ENCODE measurements around the gene PLXDC2.

PLXDC2 gene

DNA sequence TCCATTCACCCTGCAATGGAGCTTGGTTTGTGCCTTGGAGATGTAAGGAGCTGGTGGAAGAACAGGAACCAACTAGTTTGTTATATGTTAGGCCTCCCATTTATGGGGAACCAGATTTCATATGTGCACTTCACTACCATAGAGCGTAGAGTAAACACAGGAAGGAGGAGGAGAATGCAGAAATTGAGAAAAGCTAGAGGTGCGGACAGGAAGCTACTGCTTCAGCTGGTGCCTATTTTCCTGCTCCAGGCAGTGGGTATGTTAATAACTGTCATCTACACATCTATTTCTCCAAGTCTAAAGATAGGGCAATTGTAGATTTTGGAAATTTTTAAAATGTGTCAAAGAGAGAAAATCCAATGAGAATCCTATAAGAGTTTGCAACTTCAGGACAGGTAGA, 482.2 kb downstream of the PLXDC2 start:
- DNase-seq = no peak

DNA sequence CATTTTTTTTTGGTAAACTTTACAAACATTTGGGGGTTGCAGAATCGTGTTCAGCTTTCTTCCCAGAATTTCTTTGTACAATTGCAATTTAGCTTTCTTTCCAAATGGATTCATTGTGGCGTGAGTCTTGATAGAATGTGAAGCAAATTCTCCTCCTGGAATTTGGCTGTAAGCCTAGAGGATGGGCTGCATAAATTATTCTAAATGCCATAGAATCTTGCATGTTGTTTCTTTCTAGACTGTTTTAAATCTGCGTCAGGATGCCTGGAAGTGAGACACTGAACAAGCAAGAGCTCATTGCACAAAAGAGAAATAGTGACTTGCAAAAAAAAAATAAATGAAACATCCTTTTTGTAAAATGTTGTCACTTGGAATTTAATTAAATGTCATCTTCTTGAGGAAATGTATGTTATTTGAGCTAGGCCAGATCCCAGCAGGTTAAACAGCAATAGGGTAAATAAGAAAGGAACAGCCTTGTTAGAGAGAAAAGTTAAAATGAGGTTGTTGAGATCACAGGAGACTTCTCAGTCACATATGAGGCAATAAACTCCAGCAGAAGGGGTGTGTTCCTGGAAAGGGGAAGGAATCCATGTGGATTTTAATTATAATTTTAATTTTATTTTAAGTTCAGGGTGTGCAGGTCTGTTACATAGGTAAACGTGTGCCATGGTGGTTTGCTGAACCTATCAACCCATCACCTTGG, 483.0 kb downstream of the PLXDC2 start:
- DNase-seq = no peak

DNA sequence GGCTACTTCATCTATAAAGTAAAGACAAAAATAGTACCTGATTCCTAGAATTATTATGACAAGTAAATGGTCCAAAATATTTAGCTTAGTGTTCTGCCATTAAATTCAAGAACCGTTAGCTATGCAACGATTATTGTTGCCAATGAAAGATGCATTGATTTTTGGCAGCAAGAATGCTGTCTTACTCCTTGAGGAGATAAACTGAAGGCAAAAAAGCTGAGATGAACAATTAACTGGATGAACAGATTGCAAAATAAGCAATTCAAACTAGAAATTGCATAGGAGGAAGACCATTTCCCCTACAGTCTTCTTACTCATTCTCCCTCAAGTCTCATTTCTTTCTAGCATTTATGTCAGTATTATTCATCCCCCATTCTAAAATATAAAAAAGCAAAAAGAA, 484.5 kb downstream of the PLXDC2 start:
- no peak for DNase-seq

DNA sequence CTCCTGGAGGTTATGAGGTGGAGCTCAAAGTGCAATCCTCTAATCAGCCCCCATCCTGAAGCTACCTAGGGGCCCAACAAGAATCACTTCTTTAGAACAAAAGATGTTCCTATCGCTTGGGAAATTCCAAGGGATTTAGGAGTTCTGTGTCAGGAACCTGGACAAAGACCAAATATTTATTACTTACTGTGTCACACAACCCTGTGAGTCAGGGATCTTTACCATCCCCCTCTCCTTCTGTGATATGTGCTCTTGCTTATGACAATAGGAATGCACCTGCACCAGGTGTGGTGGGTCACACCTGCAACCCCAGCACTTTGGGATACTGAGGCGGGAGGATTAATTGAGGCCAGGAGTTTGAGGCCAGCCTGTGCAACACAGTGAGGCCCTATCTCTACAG, 485.8 kb downstream of the PLXDC2 start:
- no peak for DNase-seq

DNA sequence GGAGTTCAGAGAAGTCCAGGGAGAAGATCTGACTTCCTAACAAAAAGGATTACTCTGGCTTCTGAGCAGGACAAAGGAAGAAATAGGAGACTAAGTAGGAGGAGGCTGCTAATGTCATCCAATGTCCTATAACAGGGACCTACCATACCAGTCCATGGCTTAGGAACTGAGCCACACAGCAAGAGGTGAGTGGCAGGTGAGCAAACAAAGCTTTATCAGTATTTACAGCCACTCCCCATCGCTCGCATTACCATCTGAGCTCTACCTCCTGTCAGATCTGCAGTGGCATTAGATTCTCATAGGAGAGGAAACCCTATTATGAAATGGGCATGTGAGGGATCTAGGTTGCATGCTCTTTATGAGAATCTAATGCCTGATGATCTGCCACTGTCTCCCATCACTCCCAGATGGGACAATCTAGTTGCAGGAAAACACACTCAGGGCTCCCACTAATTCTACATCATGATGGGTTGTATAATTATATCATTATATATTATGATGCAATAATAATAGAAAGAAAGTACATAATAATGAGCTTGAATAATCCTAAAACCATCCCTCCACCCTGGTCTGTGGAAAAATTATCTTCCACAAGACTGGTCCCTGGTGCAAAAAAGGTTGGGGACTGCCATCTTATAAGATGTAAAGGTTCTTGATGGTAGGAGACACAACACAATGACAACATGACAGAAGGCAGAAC, 487.4 kb downstream of the PLXDC2 start:
- DNase-seq = no peak

DNA sequence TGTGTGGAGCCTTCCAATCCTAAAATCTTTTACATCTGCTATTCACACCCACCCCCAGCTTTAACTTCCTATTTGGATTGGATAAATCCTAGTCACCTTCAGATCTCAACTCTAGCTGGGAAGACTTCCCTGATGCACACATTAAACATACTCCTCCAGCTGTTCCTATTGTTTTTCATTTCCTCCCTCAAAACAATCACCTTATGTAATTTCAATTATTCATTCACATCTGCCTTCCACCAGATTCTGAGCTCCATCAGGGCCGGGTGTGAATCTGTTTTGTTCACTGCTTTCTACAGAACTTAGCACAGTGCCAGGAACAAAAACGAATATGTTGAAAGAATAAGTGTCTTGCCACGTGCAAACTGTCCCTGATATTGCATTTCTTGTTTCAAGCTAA, 497.4 kb downstream of the PLXDC2 start:
- DNase-seq = no peak

DNA sequence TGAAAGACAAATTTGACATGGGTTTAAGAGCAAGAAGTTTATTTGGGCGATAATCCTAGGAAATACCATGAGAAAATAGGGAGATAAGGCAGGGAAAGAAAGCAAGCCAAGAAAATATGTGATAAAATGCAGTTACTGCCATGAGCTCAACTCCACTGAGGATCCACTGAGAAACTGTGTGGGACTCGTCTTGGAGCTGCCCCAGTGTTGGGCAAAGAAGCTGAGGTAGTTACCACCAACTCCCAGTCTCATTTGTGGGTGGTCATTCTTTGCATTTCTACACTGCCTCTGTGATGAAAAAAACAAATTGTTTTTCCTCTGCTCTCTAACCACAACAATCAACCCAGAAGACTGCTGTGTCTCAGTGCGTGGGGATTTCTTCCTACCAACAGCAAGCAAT, 498.2 kb downstream of the PLXDC2 start:
- no peak for DNase-seq

DNA sequence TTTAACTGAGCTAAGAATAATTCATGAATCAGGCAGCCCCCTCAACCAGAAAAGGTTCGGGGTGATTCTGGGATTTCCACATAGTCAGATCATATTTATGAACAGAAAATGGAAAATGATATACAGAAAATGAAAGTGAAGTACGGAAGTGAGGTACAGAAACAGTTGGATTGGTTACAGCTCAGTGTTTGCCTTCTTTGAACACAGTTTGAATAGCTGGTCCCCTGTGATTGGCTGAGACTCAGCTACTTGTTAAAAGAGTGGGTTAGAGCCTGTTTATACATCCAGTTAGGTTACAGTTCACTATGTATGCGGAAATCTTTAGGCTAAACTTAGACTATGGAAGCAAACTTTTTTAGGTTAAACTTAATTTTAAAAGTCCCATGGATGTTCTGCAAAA, 511.7 kb downstream of the PLXDC2 start:
- no peak for DNase-seq

DNA sequence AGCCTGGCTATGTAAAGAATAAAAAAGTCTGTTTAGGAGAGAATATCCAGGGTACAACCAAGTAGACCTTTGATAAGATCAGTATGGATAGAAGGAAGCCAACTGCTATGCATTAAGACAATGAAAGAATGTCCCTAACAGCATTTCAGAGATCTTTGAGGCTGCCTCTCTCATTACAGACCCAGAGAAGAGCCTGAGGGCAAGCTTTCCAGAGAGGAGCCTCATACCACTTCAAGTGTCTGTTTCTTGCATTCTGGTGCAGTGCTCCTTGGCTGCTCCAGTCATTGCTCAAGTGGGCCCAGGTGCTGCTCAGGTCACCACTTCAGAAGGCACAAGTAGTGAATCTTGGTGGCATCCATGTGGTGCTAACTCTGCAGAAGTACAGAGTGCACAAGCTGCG, 514.0 kb downstream of the PLXDC2 start:
- DNase-seq = no peak

DNA sequence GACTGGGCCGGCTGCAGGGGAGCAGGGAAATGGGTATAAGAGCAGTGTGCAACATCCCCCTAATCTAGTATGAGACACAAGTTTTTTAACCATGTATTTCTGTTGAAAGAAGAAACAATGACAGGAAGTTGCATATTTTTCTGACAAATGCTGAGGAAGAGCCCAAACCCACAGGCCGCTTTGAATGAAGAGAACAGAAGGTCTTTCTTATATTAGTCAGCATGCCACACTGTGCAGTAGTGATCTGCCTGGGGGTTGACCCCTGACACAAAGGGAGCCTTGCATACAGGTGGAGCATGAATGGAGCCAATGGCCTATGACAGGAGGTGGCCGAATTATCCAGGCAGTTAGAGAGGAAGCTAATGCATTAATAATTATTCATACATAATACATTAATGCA, 518.3 kb downstream of the PLXDC2 start:
- DNase-seq = no peak

All from GF-D8 (cell line).